GM18498 (cell line): ENCODE results near the gene ZNF541.
"Not testable (repeated sequence)": the region's sequence is repeated elsewhere in the genome, so short reads cannot be mapped to it uniquely, and the experiment has no call there.

Experiments used
- ATAC-seq: cut with Tn5 transposase; IDR thresholded peaks from one replicate; pipeline ENCODE4 v1.9.1; 2021; ENCODE audit warnings: mild to moderate bottlenecking, moderate library complexity; ENCODE audit not compliant: unreplicated experiment

ZNF541 gene

GRCh38 chr19:47599671-47600245 is 26.8 kb upstream of the ZNF541 start:
- ATAC-seq = not testable (repeated sequence)

GRCh38 chr19:47598407-47599349 is 25.7 kb upstream of the ZNF541 start:
- ATAC-seq = no peak

GRCh38 chr19:47595944-47596343 is 23.0 kb upstream of the ZNF541 start:
- ATAC-seq = no peak

- ATAC-seq = no peak
Measured at GRCh38 chr19:47593860-47594259, 20.9 kb upstream of the ZNF541 start.

GRCh38 chr19:47589824-47590223 is 16.9 kb upstream of the ZNF541 start:
- ATAC-seq = no peak

GRCh38 chr19:47587295-47587694 is 14.3 kb upstream of the ZNF541 start:
- no peak for ATAC-seq

GRCh38 chr19:47583161-47583560 is 10.2 kb upstream of the ZNF541 start:
- not testable (repeated sequence) for ATAC-seq

GRCh38 chr19:47582320-47582909 is 9.5 kb upstream of the ZNF541 start:
- ATAC-seq = no peak

GRCh38 chr19:47581605-47582319 is 8.8 kb upstream of the ZNF541 start:
- no peak for ATAC-seq

- ATAC-seq = no peak
Measured at GRCh38 chr19:47580397-47580796, 7.4 kb upstream of the ZNF541 start.

- ATAC-seq = no peak
Measured at GRCh38 chr19:47572635-47573034, 313 bp downstream of the ZNF541 start.

GRCh38 chr19:47569331-47569730 is 3.6 kb downstream of the ZNF541 start:
- ATAC-seq = no peak

- no peak for ATAC-seq
Measured at GRCh38 chr19:47564081-47564480, 8.9 kb downstream of the ZNF541 start.

GRCh38 chr19:47561440-47562057 is 11.4 kb downstream of the ZNF541 start:
- no peak for ATAC-seq

- no peak for ATAC-seq
Measured at GRCh38 chr19:47560999-47561398, 11.9 kb downstream of the ZNF541 start.

- ATAC-seq = no peak
Measured at GRCh38 chr19:47550129-47550528, 22.8 kb downstream of the ZNF541 start.

- ATAC-seq = no peak
Measured at GRCh38 chr19:47549261-47549862, 23.6 kb downstream of the ZNF541 start.

GRCh38 chr19:47547199-47547598 is 25.7 kb downstream of the ZNF541 start:
- no peak for ATAC-seq

GRCh38 chr19:47545061-47545948 is 27.6 kb downstream of the ZNF541 start:
- ATAC-seq = no peak
